ENCODE results near the gene ACTN2.

DNA sequence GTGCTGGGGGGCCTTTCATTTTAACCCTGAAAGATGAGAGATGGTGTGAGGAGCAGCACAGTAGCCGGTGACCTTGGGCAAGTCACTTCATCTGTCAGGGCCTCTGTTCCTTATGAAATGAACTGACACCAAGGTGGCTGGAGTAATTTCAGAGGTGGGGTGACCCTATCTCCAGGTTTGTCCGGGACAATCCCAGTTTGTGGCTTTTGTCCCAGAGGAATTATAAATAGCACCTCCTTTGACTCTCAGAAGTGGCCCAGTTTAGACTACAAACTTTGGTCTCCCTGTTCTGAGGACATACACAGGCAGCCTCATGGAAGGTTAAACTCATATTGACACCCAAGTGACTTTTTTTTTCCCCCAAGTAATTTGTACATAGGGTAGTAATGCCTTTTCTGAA, 14.6 kb downstream of the ACTN2 start:
- TF ChIP-seq POLR2AphosphoS5 (IDR thresholded peaks at IDR 0.05; ENCODE audit: insufficient read depth, low read depth, low read length) (no peak), FOS (IDR thresholded peaks at IDR 0.05; ENCODE audit: borderline replicate concordance, insufficient read depth, low read length) (no peak), MYC (IDR thresholded peaks at IDR 0.05; ENCODE audit: low read depth, low read length) (no peak), POLR2A (IDR thresholded peaks at IDR 0.05; ENCODE audit: low read depth, low read length) (no peak), EZH2 (IDR thresholded peaks at IDR 0.05; ENCODE audit: borderline replicate concordance, low read depth, low read length, severe bottlenecking) (no peak), JUN (IDR thresholded peaks at IDR 0.05; ENCODE audit: borderline replicate concordance, insufficient read depth, insufficient read length, low read depth) (no peak), GATA2 (IDR thresholded peaks at IDR 0.05; ENCODE audit: insufficient read depth, insufficient read length, low read depth, low read length) (no peak)
- TF ChIP-seq, protein P1, sequence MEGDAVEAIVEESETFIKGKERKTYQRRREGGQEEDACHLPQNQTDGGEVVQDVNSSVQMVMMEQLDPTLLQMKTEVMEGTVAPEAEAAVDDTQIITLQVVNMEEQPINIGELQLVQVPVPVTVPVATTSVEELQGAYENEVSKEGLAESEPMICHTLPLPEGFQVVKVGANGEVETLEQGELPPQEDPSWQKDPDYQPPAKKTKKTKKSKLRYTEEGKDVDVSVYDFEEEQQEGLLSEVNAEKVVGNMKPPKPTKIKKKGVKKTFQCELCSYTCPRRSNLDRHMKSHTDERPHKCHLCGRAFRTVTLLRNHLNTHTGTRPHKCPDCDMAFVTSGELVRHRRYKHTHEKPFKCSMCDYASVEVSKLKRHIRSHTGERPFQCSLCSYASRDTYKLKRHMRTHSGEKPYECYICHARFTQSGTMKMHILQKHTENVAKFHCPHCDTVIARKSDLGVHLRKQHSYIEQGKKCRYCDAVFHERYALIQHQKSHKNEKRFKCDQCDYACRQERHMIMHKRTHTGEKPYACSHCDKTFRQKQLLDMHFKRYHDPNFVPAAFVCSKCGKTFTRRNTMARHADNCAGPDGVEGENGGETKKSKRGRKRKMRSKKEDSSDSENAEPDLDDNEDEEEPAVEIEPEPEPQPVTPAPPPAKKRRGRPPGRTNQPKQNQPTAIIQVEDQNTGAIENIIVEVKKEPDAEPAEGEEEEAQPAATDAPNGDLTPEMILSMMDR (IDR thresholded peaks at IDR 0.05; ENCODE audit: extremely low read depth in 1 of 2, insufficient read depth in 1 of 2, low read depth in 1 of 2, low read length in 2 of 2), result no peak
- TF ChIP-seq, protein P2, sequence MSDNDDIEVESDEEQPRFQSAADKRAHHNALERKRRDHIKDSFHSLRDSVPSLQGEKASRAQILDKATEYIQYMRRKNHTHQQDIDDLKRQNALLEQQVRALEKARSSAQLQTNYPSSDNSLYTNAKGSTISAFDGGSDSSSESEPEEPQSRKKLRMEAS (IDR thresholded peaks at IDR 0.05; ENCODE audit: insufficient read depth, insufficient read length), result no peak

Measured in endothelial cell of umbilical vein (primary cell).